GM19025 (cell line): Measurements from ENCODE around the gene FOXP4.

ENCODE experiments used
- ATAC-seq: cut with Tn5 transposase; IDR thresholded peaks from one replicate; pipeline ENCODE4 v1.9.1; 2021; ENCODE audit warnings: mild to moderate bottlenecking, low read depth, moderate library complexity; ENCODE audit not compliant: unreplicated experiment

The FOXP4 gene

DNA sequence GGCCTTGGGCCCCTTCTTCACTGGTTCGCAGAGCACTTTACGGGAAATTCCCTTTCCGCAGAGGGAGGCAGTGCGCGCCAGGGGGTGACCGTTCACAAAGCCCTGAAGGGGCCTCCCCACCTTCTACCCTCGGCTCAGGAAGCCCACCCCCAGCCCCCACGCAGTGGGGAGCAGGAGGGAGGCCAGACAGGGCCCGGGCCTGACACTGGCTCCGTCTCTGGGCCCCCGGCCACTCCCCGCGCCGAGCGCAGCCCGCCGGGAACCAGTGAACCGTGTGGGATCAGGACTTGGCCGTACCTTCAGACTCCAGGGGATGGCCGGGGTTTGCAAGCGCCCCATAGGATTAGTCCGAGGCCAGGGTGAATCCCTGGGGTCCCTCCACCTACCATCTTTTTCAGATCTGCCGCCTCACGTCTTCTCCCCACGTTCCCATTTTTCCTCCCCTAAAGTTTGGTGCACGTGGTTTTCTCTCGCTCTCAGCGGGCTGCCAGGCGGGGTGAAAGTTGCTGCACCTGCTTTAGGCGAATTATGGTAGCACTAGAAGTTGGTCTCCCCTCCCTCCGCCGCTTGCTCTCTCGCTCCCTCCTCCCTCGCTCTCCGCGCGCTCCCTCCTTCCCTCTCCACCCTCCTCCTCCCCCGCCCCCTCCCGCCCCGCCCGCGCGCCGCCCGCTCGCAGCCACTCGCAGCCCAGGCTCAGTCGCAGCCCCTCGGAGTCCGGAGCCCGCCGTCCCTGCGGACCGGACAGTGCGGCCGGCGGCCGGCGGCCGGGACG, at the start of gene FOXP4:
FOXP4 (plus strand) TSS at position 679 of the 772 bp plus-strand sequence. CDS start 19,380 bp downstream, outside the sequence.
- peak; percentile 75 for ATAC-seq

DNA sequence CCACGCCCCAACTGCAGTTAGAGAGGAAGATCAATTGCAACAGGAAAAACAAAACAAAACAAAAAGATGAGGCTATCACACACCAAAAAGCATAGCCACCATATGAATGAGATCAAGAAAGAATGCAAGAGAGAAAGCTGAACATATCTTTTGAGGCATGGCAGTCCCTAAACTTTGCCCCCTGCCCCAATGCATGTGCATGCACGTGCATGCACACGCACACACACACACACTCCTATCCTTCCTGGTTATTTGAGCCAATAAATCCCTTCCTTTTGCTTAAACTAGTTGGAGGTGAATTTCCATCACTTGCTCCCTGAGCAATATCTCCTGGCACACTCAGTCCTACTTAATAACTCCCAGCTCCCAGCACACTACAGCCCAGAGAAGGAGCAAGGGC, 48.6 kb upstream of the FOXP4 start:
- no peak for ATAC-seq

DNA sequence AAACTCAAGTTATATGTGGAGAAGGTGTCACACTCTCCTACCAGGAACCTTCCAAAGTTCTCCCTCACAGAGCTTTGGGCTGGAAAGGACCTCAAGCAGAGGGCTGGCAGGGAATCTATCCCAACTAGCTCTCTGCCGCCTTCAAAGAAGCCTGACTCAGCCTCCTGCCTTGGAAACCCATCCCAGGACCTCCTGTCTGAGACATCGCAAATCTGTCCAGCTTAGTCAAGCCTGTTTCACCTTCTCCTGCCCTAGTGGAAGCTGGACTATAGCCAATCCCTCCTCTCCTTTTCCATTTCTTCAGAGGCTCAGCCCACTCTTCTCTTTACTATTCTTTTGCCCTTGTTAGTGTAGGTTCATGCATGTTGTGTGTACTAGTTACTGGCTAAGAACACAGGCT, 48.2 kb upstream of the FOXP4 start:
- no peak for ATAC-seq

GRCh38 chr6:41498968-41499599, 47.1 kb upstream of the FOXP4 start:
- no peak for ATAC-seq

DNA sequence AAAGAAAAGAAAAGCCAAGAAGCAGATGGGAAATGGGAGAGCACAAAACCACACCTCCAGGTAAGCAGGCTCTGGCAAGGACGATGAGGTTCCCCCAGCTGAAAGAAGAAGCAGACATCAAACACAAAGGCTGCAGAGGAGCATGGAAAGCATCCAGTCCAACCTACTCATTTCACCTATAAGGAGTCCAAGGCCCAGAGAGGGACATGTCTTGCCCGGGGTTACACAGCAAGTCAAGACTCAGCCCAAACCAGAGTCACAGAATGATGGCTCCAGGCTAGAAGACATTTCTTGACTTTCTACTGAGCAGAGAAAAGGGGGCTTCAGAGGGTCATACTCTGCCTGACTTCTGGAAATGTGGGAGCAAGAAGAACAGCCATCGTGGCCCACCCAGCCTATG, 45.6 kb upstream of the FOXP4 start:
- ATAC-seq: no peak

DNA sequence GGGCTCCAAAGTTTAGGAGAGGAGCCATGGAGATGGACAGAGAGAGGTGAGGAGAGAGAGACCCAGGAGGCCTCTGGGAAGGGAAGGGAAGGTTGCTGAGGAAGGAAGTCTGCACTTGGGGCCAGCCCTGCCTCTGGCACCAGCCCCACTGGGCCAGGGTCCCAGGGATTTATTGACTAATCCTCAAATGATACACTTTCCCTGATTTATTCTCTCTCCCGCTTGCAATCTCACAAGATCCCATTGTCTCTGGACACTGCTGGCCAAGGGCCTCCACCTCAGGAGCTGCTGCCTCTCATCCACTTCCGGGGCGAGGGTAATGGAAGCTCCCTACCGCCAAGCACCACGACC, 43.6 kb upstream of the FOXP4 start:
- no peak for ATAC-seq

GRCh38 chr6:41502917-41503671, 43.1 kb upstream of the FOXP4 start:
- no peak for ATAC-seq

DNA sequence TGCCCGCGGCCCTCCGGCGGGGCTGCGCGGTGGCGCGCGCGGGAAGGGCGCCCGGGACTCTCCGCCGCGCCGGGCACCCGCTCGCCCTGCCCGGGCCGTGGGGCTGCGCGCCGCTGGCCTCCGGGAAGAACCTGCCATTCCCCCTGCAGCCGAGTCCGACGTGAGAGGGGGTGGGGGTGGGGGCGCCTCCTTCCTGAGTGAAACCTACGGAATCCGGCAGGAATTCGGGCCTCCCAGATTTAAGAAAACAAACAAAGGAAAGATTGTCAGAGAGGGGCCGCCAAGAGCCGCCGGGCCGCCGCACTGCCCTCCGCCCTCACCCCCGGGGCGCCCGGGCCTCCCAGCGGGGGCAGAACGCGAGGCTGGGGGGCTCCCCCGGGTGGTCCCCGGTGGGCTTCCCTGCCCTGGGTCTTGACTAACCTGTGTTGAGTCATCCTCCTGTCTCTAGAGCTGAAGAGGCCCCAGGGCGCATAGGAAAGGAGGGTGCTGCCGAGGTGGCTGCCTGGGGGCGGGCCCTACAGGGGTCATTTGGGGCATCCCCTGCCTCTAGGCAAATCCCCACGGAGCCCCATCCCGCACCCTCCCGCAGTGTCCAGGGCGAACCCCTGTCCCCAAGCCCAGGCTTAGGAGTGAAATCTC, 42.2 kb upstream of the FOXP4 start:
- no peak for ATAC-seq

DNA sequence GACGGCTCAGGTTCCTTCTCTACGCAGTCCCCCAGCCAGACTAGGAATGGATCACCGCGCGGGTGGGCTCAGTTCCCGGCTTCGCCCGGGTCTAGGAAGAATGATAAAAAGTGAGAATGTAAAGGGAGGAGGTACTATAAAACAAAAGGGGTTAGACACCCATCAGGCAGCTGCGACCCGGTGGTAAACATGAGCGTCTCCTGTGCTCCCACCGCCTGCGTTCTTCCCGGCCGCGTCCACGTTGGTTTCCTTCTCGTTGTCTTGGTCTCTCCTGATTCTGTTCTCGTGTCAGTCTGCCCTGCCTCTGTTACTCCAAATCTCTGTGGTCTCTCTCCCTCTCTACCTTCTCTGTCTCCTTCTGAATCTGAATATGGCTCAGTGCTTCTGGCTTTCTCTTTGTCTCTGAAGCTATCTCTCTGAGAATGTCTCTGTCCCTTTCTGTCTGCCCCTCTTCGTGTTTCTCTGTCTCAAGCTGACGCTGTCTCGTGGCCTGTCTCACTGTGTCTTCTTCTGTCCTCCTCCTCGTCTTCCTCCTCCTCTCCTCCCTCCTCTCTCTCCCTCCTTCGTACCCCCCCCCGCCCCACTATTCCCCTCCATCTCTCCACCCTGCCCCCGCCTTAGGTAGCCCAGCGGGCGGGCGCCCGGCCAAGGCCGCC, 41.6 kb upstream of the FOXP4 start:
- ATAC-seq: no peak

DNA sequence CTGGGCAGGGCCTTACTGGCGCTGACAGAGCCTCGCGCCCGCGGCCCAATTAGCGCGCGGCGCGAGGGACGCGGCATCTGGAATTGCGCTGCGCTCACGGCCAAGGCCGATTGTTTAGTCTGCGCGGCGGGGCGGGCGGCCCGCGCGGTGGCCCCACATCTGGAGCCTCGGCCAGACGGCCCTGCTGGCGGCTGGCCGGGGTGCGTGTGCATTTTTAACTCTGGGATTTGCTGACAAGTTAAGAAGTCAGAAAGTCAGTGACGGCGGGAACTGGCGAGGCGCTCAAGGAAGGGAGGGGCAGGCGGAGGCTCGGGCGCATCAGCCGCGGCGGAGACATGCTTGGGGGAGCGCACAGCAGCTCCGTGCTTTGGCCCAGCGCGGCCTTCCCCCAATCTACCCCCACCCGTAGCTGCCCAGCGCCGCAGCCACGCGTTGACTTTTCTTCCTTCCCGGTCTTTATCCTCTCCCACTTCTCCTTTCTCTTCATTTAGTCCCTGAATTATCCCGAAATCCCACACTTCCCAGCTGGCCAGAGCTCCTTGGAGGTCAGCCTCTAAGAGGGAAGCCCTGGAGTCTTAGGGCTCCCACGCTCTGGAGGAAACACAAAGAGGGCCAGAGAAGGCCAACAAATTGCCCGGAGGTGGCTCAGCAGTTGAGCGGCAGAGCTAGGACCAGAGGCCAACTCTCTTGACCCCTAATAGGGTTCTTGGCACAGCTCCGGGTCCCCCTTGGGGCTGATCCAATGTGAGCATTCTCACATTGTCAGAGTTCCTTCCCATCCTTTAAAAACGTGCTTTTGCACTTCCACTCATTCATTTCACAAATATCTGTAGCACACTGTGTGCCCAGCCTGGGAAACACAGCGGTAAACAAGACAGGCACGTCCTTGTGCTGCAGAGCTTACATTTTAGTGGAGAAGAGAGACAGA, 40.8 kb upstream of the FOXP4 start:
- ATAC-seq: peak; percentile 56

DNA sequence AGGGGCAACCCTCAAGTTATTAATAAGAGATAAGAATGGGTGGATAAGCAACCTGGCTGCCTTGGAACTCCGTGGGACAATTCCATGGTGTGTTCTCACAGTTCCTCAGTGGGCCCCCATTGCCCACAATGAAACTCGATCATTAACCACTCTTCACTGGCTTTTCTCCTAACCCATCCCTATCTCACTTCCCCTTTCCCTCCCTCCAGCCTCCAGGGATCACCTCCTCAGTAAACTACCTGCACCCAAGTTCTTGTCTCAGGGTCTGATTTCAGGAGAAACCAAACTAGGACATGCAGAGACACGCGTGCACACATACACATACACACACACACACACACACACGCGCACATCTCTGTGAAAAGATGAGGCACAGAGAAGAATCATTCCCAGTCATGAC, 37.7 kb upstream of the FOXP4 start:
- no peak for ATAC-seq

- ATAC-seq: no peak
Observed at GRCh38 chr6:41509580-41509979, 36.6 kb upstream of the FOXP4 start.

DNA sequence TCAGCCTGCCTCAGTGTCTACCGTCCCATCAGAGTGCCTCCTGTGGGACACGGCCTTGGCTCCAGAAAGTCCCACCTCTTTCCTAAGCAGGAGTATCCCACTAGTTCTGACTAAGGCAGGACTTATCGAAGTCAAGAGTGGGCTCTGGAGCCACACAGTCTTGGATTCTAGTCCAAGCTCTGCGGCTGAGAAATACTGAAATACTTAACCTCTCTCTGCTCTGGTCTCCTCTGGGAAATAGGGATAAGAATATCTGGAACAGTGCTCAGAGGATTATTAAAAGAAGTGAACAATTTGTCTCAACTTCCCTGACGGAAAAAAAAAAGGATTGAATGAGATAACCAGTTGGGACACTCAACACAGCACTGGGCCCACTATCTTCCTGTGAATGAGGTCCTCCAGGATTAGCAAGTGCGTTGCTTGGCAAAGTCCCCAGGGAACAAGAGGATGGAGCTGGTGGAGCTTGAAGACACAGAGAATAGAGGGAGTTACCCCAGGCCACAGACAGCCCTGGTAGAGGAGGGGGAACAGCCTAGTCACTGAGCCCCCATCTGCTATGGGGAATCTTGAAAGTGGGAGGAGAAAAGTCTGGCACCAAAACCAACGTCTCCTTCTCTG, 34.6 kb upstream of the FOXP4 start:
- ATAC-seq: no peak

DNA sequence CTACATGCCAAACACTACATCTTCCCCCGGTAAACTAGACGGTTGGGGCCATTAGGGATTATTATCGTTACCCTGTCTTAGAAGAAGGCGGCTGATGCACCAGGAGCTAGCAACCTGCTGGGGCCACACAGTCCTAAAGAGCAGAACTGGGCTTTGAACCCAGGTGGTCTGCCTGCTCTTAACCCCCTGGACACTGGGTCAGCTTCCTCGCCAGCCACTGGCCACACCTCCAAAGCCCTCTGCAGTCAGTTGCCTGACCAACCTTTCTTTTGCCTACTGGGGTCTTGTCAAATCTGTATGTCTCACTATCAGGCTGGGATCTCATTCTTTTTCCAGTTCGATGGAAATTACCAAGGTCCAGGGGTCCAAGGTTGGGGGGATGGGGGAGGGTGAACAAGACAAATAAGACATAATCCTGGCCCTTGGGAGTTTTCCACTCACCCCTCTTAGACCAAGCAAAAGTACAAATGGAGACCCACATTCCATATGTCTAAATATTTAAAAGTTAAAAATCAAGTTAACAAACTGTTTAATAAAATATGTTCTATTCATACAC, 34.0 kb upstream of the FOXP4 start:
- no peak for ATAC-seq

DNA sequence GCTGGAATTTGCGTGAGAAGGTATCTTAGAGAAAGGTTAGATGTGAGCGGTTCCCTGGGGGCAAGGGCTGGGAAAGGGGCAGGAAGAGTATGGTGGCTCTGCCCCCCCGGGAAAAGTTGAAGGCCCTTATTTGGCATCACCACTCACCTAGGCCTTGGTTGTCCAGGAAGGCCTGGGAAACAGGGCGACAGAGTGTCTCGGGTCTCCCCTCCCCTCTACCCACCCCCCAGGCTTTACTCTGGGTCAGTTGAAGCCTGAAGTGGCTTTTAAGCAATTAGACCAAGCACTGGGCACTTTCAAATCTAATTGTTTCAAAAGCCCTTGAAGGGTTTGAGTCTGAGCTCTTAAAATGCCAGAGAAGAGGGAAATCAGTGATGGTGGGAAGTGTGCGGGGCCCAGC, 30.2 kb upstream of the FOXP4 start:
- no peak for ATAC-seq

DNA sequence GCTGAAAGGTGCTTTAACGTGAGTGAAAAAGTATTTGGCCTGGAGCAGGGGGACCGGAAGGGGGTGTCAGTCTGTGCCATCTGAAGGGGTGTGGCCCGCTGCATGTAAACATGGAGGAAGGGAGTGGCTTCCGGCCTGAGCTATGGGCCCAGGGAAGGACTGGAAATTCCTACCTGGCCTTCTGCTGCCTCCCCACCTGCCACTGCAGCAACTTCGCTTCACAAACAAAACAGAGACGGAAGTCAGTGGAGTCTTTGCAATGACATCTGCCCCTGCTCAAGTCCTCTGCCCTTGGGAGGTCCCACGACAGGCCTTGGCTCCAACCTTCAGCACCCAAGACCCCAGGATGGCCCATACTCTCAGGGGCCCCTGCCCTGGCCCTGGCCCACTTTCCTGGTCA, 28.1 kb upstream of the FOXP4 start:
- no peak for ATAC-seq

GRCh38 chr6:41519305-41519744, 26.9 kb upstream of the FOXP4 start:
- no peak for ATAC-seq

- ATAC-seq: no peak
Observed at GRCh38 chr6:41519745-41520699, 26.2 kb upstream of the FOXP4 start.
